ENCODE data around the gene DXO.

- TF ChIP-seq CTCF (IDR thresholded peaks at IDR 0.05), result no peak
- TF ChIP-seq ZFX (IDR thresholded peaks at IDR 0.05; ENCODE audit: borderline replicate concordance), result no peak
Observed at GRCh38 chr6:31965700-31966099, 6.2 kb downstream of the DXO start.
